NCI-H345 treated with DMSO at 0.1 percent for 48 hours (cell line): Measurements from ENCODE around the gene ATP13A1.
A peak's percentile ranks its signal among the peaks of the same experiment; 100 is the strongest.
"Not testable (repeated sequence)": the region's sequence is repeated elsewhere in the genome, so short reads cannot be mapped to it uniquely, and the experiment has no call there.

Experiments used
- DNase-seq: peaks from one replicate; lab custom pipeline; 2025; ENCODE audit not compliant: unreplicated experiment; lab: John Stamatoyannopoulos, UW

ATP13A1 gene

DNA sequence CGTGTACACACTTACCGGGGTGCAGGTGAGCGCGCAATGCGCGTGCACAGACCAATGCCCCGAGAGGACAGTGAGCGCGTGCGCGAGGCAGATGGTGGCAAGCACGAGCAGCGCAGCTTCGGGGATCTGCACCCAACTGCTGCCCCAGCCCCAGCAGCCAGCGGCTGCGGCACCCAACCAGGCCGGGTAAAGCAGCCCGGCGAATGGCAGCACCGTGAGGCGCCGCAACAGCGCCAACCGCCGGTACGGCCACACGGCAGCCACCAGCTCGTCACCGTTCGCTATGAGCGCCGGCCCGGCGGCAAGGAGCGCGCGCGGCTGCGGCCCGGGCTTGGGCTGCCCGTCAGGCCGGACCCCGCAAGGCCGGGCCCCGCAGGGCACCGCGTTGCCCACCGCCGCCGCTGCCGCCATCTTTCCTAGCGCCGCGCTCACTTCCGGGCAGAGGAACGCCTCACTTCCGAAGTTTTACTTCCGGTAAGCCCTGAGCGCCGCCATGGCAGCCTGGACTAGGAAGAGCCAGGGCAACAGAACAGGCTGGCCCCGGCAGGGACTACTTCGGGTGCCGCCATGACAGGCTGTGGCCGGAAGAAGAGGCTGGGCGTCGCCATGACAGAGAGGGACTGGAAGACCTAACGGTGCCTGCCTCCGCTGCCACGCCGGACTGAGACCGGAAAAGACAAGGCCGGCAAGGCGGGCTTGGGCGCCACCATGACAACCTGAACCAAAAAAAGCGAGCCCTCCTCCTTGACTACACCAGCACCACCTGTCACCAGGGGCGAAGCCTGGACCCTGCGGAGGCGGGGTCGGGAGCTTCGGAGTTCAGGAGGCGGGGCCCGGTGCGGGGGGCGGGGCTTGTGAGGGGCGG lies at the start of gene ATP13A1:
Gene ATP13A1, minus strand, starts transcription at position 421 of the 865 bp plus-strand sequence. Its CDS starts 10 bp downstream, at position 411.
- DNase-seq = peak; percentile 83

DNA sequence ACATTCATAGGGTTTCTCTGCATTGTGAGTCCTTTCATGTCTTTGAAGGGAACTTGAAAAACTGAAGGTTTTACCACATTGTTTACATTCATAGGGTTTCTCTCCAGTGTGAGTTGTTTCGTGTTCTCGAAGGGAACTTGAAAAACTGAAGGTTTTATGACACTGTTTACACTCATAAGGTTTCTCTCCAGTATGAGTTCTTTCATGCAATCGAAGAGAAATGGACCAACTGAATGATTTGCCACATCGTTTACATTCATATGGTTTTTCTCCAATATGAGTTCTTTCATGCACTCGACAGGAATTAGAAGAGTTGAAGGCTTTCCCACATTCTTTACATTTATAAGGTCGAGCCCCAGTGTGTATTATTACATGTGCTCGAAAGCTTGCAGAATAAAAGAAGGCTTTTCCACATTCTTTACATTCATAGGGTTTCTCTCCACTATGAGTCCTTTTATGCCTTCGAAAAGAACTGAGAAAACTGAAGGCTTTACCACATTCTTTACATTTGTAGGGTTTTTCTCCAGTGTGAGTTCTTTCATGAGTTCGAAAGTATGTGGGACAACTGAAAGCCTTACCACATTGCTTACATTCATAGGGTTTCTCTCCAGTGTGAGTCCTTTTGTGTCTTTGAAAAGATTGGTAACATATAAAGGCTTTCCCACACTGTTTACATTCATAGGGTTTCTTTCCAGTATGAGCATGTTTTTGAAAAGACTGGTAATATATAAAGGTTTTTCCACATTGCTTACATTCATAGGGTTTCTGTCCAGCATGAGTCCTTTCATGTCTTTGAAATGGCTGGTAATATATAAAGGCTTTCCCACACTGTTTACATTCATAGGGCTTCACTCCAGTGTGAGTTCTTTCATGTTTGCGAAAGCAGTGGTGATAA lies 48.7 kb upstream of the ATP13A1 start:
- DNase-seq = no peak

DNA sequence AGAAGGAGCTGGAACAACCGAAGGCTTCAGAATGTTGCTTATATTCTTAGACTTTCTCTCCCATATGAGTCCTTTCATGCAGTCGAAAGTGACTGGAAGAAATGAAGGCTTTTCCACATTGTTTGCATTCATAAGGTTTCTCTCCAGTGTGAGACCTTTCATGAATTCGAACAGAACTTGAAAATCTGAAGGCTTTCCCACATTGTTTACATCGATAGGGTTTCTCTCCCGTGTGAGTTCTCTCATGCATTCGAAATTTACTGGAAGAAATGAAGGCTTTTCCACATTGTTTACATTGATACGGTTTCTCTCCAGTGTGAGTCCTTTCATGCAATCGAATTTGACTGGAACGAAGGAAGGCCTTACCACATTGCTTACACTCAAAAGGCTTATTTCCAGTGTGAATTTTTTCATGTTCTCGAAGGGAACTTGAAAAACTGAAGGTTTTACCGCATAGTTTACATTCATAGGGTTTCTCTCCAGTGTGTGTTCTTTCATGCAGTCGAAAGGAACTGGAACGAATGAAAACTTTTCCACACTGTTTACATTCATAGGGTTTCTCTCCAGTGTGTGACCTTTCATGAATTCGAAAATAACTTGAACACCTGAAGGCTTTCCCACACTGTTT lies 47.9 kb upstream of the ATP13A1 start:
- DNase-seq = no peak

- no peak for DNase-seq
Measured at GRCh38 chr19:19710506-19710905, 47.0 kb upstream of the ATP13A1 start.

DNA sequence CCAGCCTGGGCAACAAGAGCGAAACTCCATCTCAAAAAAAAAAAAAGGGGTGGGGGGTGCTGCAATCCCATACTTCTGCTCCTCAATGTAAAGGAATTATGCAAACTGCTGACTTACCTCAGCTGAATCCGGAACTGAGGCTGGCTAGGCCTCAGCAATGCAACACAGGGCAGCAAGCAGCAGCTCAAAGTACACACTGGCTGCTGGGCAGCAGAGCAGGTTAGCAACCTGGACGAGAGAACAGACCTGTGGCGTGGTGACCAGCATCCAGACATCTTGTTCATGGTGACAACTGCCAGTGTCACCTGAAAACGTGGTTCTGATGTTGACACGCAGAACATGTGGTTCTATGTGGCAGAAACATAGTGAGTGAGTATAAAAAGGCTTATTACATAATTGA lies 41.4 kb upstream of the ATP13A1 start:
- DNase-seq = no peak

- DNase-seq = not testable (repeated sequence)
Measured at GRCh38 chr19:19700493-19700892, 37.0 kb upstream of the ATP13A1 start.

DNA sequence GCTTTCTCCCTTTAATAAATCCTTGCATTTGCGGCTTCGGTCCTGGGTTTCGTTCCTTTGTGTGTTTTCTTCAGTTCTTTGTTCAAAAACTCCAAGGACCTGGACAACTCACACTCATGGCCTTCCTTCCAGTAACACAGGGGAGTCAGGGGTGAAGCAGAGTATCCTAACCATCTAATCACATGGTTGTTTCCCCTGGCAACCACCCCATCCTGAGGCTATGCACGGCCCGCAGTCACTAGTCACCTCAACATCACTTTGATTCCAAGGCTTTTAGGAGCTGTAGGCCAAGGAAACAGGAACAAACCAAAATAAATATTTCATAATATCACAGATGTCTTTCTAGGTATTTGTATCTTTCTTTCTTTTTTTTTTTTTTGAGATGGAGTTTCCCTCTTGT lies 34.1 kb upstream of the ATP13A1 start:
- DNase-seq = no peak

DNA sequence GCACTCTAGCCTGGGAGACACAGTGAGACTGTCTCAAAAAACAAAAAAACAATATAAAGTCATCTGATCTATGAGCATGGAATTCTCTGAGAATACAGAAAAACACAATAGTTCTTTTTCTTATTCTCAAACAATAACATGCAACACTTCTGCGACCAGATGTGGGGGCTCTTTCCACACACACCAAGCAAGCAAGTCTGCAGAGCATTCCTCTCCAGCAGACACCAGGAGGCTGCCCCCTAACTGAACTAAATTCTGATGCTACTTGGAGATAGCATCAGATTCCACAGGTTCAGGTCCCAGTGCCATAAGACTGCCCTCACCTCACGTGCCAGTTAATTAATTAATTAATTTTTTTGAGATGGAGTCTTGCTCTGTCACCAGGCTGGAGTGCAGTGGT lies 32.9 kb upstream of the ATP13A1 start:
- DNase-seq = no peak

GRCh38 chr19:19691683-19692082 lies 28.2 kb upstream of the ATP13A1 start:
- no peak for DNase-seq

GRCh38 chr19:19689023-19689422 lies 25.5 kb upstream of the ATP13A1 start:
- DNase-seq = not testable (repeated sequence)

GRCh38 chr19:19687090-19687489 lies 23.6 kb upstream of the ATP13A1 start:
- DNase-seq = no peak

GRCh38 chr19:19686580-19686979 lies 23.1 kb upstream of the ATP13A1 start:
- DNase-seq = no peak

DNA sequence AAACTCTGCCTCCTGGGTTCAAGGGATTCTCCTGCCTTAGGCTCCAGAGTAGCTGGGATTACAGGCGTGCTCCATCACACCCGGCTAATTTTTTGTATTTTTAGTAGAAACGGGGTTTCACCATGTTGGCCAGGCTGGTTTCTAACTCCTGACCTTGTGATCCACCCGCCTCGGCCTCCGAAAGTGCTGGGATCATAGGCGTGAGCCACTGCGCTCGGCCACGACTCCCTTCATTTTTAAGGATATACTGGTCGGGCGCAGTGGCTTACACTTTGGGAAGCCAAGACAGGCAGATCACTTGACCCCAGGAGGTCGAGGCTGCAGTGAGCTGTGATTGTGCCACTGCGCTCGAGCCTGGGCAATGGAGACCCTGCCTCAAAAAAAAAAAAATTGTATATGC lies 22.6 kb upstream of the ATP13A1 start:
- DNase-seq = not testable (repeated sequence)

DNA sequence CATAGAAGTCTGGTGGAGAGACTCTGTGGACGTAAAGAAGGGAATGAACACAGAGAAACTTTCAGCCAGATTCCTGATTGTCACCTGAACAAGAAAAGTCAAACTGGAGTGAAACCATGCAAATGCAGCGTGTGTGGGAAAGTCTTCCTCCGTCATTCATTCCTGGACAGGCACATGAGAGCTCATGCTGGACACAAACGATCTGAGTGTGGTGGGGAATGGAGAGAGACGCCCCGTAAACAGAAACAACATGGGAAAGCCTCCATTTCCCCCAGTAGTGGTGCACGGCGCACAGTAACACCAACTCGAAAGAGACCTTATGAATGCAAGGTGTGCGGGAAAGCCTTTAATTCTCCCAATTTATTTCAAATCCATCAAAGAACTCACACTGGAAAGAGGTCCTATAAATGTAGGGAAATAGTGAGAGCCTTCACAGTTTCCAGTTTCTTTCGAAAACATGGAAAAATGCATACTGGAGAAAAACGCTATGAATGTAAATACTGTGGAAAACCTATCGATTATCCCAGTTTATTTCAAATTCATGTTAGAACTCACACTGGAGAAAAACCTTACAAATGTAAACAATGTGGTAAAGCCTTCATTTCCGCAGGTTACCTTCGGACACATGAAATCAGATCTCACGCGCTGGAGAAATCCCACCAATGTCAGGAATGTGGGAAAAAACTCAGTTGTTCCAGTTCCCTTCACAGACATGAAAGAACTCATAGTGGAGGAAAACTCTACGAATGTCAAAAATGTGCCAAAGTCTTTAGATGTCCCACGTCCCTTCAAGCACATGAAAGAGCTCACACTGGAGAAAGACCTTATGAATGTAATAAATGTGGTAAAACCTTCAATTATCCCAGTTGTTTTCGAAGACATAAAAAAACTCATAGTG lies 15.9 kb upstream of the ATP13A1 start:
- no peak for DNase-seq

GRCh38 chr19:19677579-19677978 lies 14.1 kb upstream of the ATP13A1 start:
- no peak for DNase-seq

GRCh38 chr19:19674315-19674714 lies 10.8 kb upstream of the ATP13A1 start:
- DNase-seq = no peak

DNA sequence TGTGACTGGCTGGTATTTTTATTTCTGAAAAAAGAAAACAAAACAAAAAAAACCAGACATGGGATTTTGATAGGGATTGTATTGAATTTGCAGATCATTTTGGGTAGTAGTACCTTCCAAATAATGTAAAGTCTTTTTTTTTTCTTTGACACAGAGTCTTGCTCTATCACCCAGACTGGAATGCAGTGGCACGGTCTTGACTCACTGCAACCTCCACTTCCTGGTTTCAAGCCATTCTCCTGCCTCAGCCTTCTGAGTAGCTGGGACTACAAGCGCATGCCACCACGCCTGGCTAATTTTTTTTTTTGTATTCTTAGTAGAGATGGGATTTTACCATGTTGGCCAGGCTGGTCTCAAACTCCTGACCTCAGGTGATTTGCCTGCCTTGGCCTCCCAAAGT lies 9.3 kb upstream of the ATP13A1 start:
- DNase-seq = no peak

GRCh38 chr19:19670070-19670551 lies 6.6 kb upstream of the ATP13A1 start:
- no peak for DNase-seq

DNA sequence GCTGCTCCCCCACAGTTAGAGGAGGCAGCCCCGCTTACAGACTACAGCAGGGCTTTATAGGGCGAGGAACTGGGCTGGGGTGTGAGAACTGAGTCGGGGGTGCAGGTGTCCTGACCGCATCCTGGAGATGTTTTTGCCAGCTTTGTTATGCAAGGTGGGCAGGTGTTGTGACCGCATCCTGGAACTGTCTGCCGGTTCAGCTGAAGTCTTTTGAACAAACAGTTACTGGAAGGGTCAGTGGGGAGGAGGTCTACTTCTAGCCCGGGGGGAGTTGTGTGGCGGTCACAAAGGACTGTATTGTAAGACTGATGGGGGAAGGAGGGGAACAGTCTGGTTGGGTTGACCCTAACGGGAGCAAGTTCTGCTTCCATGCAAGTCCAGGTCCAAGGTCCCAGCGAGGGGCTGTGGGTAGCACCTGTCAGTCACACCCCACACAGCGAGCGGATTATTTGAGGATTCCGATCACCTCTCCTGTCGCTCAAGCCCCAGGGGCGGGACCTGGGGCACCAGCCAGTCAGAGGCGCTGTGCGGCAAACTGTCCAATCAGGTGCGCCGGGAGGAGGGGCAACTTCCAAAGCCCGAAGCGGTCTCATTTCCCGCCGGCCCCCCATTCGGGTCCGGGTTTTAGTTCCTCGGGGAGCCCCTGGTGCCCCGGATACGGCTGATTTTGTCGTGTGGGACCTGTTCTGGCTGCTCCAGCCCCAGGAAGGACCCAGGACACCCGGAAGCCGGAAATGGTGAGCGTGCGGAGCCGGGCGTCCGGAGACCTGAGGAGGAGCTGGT lies 4.9 kb upstream of the ATP13A1 start, which contains the start of gene ZNF101:
Gene ZNF101, plus strand, starts transcription at position 610 of the 783 bp plus-strand sequence. Its CDS starts 125 bp downstream, at position 735.
- DNase-seq = peak; percentile 69
